Kasumi-1 (cell line): ENCODE measurements around the gene ITIH5.
"Not testable (repeated sequence)": the region's sequence is repeated elsewhere in the genome, so short reads cannot be mapped to it uniquely, and the experiment has no call there.

Source experiments
- DNase-seq, 2 experiments: peaks; one replicate each; lab custom pipeline; 2025; lab: John Stamatoyannopoulos, UW

ITIH5 gene

DNA sequence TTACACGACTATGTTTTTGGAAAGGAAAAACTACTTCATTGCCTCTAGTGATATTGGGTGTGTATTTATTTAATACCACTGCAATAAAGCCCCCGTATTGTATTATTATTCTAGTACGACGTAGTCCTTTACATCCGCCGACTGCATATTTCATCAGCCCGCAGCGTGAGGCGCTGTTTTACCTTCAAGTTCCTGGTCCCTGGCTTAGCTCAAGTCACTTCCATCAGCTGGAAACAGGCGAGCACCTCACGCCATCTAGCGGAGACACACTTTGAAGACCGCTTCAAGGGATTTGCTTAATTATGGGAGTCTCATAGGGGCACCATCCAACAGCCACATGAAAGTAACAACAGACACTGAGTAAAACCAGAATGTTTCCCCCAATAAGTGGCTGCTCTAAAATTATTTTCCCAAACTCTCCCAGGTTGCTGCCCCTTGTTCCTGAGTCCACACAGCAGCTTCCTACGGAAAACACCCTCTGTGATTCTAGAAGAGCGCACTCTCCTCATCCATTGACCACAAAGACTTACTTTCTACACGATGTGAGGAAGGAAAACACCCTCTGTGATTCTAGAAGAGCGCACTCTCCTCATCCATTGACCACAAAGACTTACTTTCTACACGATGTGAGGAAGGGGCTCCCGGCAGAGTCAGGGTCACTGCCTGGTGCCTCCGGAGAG lies 20.6 kb upstream of the ITIH5 start:
- DNase-seq: peak; percentile 100

GRCh38 chr10:7686351-7687171 lies 19.8 kb upstream of the ITIH5 start:
- no peak for DNase-seq

DNA sequence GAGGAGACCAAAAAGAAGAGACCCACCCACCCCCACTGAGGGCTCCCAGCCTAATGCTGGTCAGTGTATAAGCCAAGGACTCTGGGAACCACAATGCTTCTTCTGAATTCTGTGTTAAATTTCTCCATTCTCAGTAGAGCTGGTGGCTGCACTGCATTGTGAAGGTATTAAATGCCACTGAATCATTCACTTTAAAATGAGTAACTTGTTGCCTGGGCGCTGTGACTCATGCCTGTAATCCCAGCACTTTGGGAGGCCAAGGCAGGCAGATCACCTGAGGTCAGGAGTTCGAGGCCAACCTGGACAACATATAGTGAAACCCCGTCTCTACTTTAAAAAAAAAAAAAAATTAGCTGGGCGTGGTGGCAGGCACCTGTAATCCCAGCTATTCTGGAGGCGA lies 13.3 kb upstream of the ITIH5 start:
- not testable (repeated sequence) for DNase-seq

DNA sequence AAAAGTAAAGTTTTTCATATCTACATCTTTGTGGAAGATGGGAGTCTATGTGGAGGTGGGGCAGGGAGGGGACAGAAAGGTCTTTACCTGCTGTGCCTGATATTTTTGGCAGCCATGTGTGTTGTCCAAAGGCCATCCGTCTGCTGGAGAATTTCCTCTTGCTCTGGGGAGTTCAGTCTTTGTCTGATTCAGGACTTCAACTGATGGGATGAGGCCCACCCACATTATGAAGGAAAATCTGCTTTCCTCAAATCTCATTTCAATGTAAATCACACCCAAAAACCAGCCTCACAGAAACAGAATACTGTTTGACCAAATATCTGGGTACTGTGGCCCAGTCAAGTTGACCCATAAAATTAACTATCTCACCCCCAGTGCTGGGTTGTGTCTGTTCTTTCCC lies 12.5 kb upstream of the ITIH5 start:
- DNase-seq: no peak

- no peak for DNase-seq
These were observed 5.8 kb upstream of the ITIH5 start for GRCh38 chr10:7672341-7673134.

- DNase-seq: no peak
These were observed 3.4 kb upstream of the ITIH5 start for GRCh38 chr10:7670157-7670556.

DNA sequence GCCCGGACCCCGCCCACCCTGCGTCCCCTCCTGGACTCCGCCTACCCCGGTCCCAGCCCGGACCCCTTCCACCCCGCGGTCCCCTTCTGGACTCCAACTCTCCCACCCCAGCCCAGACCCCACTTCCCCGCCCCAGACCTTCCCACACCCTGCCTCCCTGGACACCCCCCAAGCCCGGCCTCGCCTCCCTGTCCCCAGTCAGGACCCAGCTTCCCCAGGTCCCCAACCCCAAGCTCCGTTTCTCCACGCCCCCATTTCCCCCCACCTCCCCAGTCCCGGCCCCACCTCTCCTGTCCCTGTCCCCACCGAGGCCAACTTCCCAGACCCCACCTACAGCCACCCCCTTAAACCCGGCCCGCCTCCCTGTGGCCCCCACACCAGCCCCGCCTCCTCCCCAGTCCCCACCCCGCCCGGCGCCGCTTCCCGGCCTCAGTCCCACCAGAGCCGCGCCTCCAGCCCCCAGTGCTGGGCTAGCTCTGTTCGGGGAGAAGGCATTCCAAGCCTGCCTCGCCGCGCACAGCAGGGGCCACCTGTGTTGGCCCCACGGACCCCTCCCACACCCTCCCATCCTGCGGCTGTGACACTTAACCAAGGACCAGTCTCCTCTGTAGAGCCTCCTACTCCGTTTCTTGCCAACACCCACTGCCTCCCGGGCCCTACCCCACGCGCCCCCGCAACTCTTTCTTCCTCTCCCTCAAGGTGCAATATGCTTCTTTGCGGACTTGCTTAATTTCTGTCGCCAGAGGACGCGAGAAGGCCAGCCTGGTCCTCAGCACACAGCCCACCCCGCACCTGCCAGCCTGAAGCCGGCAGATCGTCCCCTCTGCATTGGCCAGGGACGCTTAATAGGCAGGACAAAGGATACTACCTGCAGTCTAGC lies 736 bp upstream of the ITIH5 start:
- no peak for DNase-seq

GRCh38 chr10:7665767-7666166 lies 999 bp downstream of the ITIH5 start:
- no peak for DNase-seq

DNA sequence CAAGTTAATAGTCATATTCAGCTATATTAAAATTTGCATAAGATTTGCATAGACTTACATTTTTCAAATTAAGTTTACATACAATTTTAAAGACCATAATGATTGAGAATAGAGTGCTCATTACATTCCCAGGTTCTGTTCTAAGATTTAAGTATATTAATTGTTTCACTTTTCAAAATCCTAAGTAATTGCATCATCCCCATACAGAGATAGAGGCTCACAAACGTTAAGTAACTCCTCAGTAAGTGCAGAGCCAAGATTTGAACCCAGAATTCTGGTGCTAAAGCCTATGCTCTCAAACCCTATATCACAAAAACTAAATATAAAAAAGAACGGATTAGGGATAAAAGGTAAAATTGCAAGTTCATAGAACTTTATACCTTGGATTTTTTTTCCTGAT lies 2.1 kb downstream of the ITIH5 start:
- DNase-seq: no peak

DNA sequence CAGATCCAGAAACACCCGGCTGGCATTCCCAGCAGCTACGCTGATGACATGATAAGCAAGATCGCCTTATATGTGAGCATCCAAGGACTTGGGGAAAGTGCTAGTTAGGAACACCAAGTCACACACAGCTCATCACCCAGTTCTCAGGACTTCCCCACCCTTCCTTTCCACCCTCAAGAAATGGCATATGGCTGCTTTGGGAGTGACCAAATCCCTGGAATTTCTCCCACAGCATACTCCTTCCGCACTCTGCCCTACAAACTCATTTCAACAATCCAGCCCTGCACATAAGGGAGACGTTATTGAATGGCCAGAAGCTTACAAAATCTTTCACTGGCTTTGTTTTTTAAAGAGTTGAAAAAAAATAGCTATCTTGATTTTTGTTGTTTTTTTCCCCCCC lies 4.2 kb downstream of the ITIH5 start:
- no peak for DNase-seq

- no peak for DNase-seq
These were observed 7.2 kb downstream of the ITIH5 start for GRCh38 chr10:7659560-7659959.

DNA sequence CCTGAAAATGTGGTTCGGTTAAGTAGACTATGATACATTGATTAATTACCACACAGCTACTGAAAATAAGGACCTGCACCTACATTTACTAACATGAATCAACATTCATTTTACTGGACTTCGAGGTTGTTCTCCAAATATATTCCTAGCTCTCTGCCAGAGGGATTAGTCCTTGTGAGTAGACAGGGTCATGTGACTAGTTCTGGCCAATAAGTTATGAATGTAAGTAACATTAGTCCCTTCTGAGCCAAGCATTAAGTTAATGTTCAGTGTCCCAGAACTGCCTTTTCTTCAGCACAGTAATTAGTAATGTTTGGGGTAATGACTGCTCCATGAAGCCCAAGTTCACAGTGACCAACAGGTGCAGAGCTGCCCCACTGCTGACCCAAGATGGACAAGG lies 9.2 kb downstream of the ITIH5 start:
- DNase-seq: no peak

DNA sequence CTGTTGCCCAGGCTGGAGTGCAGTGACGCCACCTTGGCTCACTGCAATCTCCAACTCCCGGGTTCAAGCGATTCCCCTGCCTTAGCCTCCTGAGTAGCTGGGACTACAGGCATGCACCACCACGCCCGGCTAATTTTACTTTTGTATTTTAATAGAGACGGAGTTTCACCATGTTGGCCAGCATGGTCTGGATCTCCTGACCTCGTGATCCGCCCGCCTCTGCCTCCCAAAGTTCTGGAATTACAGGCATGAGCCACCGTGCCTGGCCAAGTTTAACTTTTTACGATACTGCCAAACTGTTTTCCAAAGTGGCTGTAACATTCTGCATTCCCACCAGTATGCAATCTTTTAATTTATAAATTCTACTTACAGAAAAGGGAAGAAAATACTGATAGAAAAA lies 9.7 kb downstream of the ITIH5 start:
- DNase-seq: not testable (repeated sequence)

GRCh38 chr10:7651853-7652470 lies 14.8 kb downstream of the ITIH5 start:
- no peak for DNase-seq

- DNase-seq: no peak
These were observed 17.0 kb downstream of the ITIH5 start for GRCh38 chr10:7649673-7650300.

DNA sequence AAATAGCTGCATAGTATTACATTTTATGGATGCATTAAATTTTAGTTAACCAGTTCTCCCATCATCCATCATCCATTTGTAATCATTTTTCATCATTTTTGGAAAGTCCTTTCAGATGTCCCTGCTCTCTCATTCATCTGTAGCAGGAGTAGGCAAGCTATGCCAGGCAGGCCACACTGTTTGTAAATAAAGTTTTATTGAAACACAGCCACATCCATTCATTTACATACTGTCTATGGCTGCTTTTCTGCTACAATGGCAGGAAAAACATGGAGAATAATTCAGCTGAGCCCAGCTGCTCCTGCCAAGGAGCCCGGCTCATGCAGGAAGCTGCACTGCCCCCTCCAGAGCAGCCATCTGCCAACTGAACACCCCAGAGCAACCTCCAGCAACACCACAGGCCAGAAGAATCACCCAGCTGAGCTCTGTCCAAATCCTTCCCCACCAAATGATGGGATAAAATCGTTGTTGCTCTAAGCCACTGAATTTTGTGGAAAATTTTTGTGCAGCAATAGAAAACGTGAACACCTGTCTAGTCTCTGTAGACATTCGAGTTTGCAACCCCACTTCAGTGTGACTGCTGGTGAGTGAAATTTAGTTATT lies 19.6 kb downstream of the ITIH5 start:
- no peak for DNase-seq

- DNase-seq: no peak
These were observed 24.2 kb downstream of the ITIH5 start for GRCh38 chr10:7642491-7643011.

DNA sequence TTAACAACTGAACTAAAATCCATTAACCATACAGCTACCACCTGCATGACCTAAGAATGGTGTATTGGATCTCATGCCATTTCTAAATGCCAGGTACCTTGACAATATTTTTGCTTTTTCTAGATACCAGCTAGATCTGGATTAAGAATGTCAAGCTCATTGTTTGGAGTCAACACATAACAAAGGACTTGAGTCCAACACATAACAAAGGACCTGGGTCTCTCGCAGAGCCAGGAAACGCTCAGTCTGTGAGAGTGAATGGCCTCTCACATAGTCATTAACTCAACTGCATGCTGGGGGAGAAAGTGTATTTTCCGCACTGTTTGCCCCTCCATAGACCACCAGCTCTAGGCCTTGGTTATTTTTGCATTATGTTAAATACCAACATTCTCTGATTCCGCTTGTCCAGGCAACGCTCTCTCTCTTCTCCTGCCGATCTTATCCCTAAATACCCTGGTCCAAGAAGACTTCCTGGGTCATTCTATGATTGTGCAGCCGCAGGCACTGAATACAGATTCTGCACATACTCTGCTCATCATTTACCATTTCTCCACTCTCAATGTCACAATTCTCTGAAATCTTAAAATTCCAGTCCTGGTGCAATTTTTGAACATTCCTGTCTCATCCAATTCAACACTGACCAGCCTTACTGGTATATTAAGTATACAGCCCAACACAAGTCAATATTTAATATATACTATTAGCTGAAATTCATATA lies 31.2 kb downstream of the ITIH5 start:
- no peak for DNase-seq

GRCh38 chr10:7634142-7634894 lies 32.4 kb downstream of the ITIH5 start:
- DNase-seq: no peak
